PFSK-1 (cell line): ENCODE results near the gene MMEL1.

ENCODE experiments used
- FOXP2 ChIP-seq: optimal IDR thresholded peaks from 2 replicates; pipeline ENCODE3; 2011; ENCODE audit warnings: borderline replicate concordance, control low read depth, inconsistent platforms; ENCODE audit not compliant: insufficient read depth; ENCODE audit errors: extremely low read length, extremely low read depth
- POLR2AphosphoS5 ChIP-seq: IDR thresholded peaks from 2 replicates; pipeline ENCODE4 v1.6.1; 2012; ENCODE audit warnings: low read depth, mild to moderate bottlenecking, control low read depth, low read length, moderate library complexity
- SIN3A ChIP-seq: IDR thresholded peaks from 2 replicates; pipeline ENCODE4 v1.6.1; 2012; ENCODE audit warnings: mild to moderate bottlenecking, low read length, moderate library complexity, borderline replicate concordance; ENCODE audit not compliant: insufficient read depth
- TAF1 ChIP-seq: IDR thresholded peaks from 2 replicates; pipeline ENCODE4 v1.6.1; 2012; ENCODE audit warnings: low read length, control low read depth, borderline replicate concordance; ENCODE audit not compliant: insufficient read depth
- TF ChIP-seq, protein P1 (sequence below), 2 experiments: IDR thresholded peaks; 2 replicates each; pipeline versions ENCODE4 v1.6.1 to v1.8.0; 2011 to 2012; ENCODE audit warnings: low read depth in 2 of 2, low read length in 2 of 2, control low read depth in 1 of 2, inconsistent platforms in 1 of 2, mild to moderate bottlenecking in 1 of 2, moderate library complexity in 1 of 2; ENCODE audit not compliant: insufficient read depth in 1 of 2

Gene MMEL1

DNA sequence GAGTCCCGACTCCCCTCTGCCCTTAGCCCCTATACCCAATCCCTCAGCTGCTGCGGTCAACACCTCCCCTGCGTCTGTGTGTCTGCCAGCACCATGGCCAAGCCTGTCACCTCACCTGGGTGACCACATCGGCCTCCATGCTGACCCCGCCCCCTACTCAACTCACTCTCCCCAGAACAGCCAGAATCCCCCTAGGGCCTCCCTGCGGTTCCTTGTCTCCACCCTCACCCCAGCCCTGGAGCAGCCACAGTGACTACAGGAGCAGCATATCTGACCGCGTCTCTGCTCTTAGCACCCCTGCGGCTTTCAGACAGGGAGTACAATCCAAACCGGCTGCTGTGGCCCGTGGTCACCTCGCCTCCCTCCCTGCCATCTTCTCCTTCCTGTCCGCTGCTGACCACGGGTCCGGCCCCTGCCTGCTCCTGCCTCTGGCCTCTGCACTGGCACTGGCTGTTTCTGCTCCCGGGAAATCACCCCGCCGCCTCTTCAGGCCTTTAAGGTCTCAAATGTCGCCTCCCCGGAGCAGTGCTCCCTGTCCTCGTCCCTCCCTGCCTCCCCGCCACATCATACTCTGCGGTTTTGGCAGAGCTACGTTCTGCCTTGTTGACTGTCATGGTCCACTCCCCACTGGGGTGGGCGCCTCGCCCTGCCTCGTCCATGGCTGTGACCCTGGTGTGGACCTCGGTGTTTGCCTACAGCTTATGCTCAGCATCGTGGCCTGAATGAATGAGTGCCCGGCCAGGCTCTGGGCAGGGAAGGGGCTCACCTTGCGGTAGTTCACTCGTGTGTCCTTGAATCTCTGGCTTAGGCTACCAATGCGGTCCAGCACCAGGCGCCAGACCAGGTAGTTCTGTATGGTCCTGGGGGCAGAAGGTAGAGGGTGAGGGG, 35.1 kb downstream of the MMEL1 start:
- no peak for TF ChIP-seq FOXP2
- TF ChIP-seq TAF1 = no peak
- TF ChIP-seq, protein P1, sequence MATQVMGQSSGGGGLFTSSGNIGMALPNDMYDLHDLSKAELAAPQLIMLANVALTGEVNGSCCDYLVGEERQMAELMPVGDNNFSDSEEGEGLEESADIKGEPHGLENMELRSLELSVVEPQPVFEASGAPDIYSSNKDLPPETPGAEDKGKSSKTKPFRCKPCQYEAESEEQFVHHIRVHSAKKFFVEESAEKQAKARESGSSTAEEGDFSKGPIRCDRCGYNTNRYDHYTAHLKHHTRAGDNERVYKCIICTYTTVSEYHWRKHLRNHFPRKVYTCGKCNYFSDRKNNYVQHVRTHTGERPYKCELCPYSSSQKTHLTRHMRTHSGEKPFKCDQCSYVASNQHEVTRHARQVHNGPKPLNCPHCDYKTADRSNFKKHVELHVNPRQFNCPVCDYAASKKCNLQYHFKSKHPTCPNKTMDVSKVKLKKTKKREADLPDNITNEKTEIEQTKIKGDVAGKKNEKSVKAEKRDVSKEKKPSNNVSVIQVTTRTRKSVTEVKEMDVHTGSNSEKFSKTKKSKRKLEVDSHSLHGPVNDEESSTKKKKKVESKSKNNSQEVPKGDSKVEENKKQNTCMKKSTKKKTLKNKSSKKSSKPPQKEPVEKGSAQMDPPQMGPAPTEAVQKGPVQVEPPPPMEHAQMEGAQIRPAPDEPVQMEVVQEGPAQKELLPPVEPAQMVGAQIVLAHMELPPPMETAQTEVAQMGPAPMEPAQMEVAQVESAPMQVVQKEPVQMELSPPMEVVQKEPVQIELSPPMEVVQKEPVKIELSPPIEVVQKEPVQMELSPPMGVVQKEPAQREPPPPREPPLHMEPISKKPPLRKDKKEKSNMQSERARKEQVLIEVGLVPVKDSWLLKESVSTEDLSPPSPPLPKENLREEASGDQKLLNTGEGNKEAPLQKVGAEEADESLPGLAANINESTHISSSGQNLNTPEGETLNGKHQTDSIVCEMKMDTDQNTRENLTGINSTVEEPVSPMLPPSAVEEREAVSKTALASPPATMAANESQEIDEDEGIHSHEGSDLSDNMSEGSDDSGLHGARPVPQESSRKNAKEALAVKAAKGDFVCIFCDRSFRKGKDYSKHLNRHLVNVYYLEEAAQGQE (IDR thresholded peaks at IDR 0.05; ENCODE audit: insufficient read depth in 1 of 2, low read depth in 2 of 2, low read length in 2 of 2) = no peak
- no peak for TF ChIP-seq SIN3A
- no peak for TF ChIP-seq POLR2AphosphoS5

DNA sequence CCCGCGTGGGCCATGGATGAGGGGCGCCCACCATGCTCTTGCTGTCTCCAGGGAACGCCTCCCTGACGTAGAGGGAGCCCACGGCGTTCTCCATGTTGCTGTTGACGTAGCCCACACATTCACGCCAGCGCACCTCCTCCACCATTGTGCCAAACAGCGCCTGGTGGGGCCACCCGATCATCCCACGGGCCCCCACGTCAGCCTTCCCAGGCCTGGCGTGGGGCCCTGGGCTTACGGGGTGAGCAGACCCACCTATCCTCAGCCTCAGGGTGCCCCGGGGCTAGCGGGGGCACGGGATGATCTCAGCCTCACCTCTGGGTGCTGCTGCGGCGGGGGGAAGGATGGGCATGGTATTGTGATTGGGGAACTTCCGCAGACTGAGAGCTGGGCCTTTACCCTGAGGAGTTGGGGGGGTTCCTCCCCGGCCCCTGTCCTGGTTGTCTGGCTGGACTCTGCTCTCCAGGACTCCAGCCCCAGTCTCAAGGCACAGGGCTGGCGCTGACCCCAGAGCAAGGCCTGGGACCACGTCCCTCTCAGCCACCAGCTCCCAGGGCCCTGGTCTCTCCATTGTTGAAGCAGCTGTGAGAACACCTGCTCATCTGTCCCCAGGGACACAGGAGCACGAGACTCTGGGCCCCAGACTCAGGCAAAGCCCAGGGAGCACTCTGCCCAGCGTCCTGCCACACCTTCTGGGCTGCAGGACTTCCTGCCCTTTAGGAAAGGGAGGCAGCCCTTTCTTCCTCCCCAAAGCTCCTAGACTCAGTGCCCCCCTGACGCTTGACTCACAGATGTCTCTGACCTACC, 36.1 kb downstream of the MMEL1 start:
- TF ChIP-seq, protein P1 (IDR thresholded peaks at IDR 0.05; ENCODE audit: insufficient read depth in 1 of 2, low read depth in 2 of 2, low read length in 2 of 2) = no peak
- no peak for TF ChIP-seq FOXP2
- no peak for TF ChIP-seq SIN3A
- no peak for TF ChIP-seq POLR2AphosphoS5
- no peak for TF ChIP-seq TAF1

DNA sequence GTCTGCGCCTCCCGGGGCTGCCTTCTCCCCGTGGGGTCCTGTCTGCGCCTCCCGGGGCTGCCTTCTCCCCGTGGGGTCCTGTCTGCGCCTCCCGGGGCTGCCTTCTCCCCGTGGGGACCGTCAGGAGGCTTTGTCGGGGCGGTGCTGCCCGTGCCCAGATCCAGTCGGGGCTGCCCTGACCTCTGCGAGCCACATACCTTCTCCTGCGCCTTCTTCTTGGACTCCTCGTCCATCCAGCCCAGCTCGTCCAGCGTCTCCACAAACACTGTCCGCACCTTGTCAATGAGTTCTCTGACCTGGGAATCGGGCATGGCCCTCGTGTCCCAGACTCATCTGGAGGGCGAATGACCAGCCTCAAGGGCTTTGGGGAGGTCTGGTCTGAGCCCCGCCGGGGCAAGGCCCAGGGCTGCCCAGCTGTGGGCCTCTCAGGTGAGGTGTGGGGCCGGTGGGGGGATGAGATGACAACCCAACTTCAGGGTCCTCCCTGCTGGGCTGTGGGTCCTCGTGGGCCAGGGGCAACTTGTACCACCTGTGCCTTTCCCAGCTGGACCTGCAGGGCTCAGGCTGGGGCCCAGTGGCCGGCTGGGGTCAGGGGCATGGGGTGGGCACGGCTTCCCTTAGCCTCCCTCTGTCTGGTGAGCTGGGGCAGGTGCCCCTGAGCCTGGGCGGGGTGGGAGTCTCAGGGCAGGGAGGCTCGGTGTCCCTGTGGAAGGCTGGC, 36.8 kb downstream of the MMEL1 start:
- TF ChIP-seq SIN3A = no peak
- no peak for TF ChIP-seq FOXP2
- TF ChIP-seq, protein P1 (IDR thresholded peaks at IDR 0.05; ENCODE audit: insufficient read depth in 1 of 2, low read depth in 2 of 2, low read length in 2 of 2) = no peak
- TF ChIP-seq TAF1 = no peak
- TF ChIP-seq POLR2AphosphoS5 = no peak

DNA sequence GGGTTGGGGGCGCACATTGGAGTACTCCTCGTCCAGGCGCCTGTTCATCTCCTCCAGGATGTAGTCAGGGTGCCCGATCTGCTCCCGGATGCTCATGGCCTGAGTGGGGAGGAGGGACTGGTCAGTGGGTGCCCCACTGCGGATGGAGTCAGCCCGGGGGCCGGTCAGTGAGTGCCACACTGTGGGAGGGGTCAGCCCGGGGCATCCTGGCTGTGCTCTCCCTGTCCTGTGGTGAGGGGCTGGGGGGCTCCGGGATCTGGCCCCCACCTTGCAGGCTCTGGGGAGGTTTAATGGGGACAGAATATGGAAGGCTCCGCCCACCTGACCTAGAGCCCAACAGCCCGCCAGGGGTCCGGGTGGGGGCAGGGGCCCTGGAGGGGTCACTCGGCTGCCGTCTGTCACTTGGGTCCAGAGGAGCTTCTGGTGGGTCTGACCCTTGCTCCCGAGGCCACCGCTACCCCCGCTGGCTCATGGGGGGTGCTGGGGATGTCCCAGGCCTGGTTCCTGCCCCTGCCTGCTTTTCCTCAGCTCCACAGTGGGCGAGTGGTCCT, 37.5 kb downstream of the MMEL1 start:
- TF ChIP-seq, protein P1 (IDR thresholded peaks at IDR 0.05; ENCODE audit: insufficient read depth in 1 of 2, low read depth in 2 of 2, low read length in 2 of 2) = no peak
- TF ChIP-seq TAF1 (no peak), SIN3A (no peak), POLR2AphosphoS5 (no peak), FOXP2 (no peak)
